Chondrocyte (in vitro differentiated cells): ENCODE results near the gene SLC25A12. TPM values are rescaled to one million over a fixed set of nuclear protein-coding genes. Genes with fewer than 3 reads are reported as not detected.

Experiments
- DNase-seq: peaks from one replicate; pipeline ENCODE4 v3.0.0; 2021; ENCODE audit warnings: mixed read lengths, low spot score
- H3K27ac Mint-ChIP-seq: one replicate; pipeline ENCODE4 v1.8.0; 2021; ENCODE audit warnings: mild to moderate bottlenecking, moderate library complexity, mixed read lengths; ENCODE audit not compliant: unreplicated experiment
- H3K27me3 Mint-ChIP-seq: 2 replicates; pipeline ENCODE4 v1.8.0; 2021; ENCODE audit warnings: low read depth, mixed read lengths
- H3K36me3 Mint-ChIP-seq: 2 replicates; pipeline ENCODE4 v1.8.0; 2021; ENCODE audit warnings: low read depth, mixed read lengths
- H3K4me1 Mint-ChIP-seq: 2 replicates; pipeline ENCODE4 v1.8.0; 2021; ENCODE audit warnings: low read depth, mild to moderate bottlenecking, mixed read lengths
- H3K4me3 Mint-ChIP-seq: one replicate; pipeline ENCODE4 v1.8.0; 2021; ENCODE audit warnings: mild to moderate bottlenecking, moderate library complexity, mixed read lengths; ENCODE audit not compliant: unreplicated experiment
- H3K9me3 Mint-ChIP-seq: 2 replicates; pipeline ENCODE4 v1.8.0; 2021; ENCODE audit warnings: low read depth, mixed read lengths
- CTCF ChIP-seq: fragments of 200-600 bp; sonication (generic); IDR thresholded peaks from 2 replicates; pipeline ENCODE4 v1.5.0; 2021; ENCODE audit warnings: antibody characterized with exemption, mild to moderate bottlenecking, moderate library complexity
- total RNA-seq: library from RNA; stranded (reverse); gene quantifications from 3 replicates; pipeline ENCODE4 v1.2.1, GENCODE V29; 2021

SLC25A12 gene
- total RNA-seq, 1 donor from 2014 or later, result 19.0 TPM

GRCh38 chr2:171924170-171924942 is 30.3 kb upstream of the SLC25A12 start:
- Mint-ChIP-seq H3K36me3 (peaks cover 1% of the 10 kb centered on the region), H3K9me3 (no peaks in the 10 kb centered on the region), H3K27me3 (no peaks in the 10 kb centered on the region), H3K27ac (peak overlapping the region; percentile 100), H3K4me1 (peaks cover 35% of the 10 kb centered on the region), H3K4me3 (peak overlapping the region; percentile 99)
- TF ChIP-seq CTCF, result no peak
- DNase-seq, result no peak

- DNase-seq, result no peak
- TF ChIP-seq CTCF, result peak; percentile 4
- Mint-ChIP-seq H3K4me1 (peaks cover 35% of the 10 kb centered on the region), H3K36me3 (peaks cover 1% of the 10 kb centered on the region), H3K9me3 (no peaks in the 10 kb centered on the region), H3K4me3 (peak overlapping the region; percentile 99), H3K27me3 (no peaks in the 10 kb centered on the region), H3K27ac (peak overlapping the region; percentile 100)
Observed at GRCh38 chr2:171923206-171923605, 29.2 kb upstream of the SLC25A12 start.

GRCh38 chr2:171922230-171923022 is 28.4 kb upstream of the SLC25A12 start, which contains the start of gene HAT1:
Gene HAT1, plus strand, starts transcription at chr2:171922461. Its CDS starts 40 bp downstream, at chr2:171922501.
- Mint-ChIP-seq H3K27me3 (no peaks in the 10 kb centered on the region), H3K4me3 (peak within 1 kb of the TSS; percentile 99), H3K36me3 (peaks cover 1% of the 10 kb centered on the region), H3K9me3 (no peaks in the 10 kb centered on the region), H3K27ac (peak within 1 kb of the TSS; percentile 100), H3K4me1 (peaks cover 35% of the 10 kb centered on the region)
- peak; percentile 99 for DNase-seq
- no peak for TF ChIP-seq CTCF

GRCh38 chr2:171921970-171922229 is 27.9 kb upstream of the SLC25A12 start:
- H3K27ac Mint-ChIP-seq, result peak overlapping the region; percentile 100
- H3K9me3 Mint-ChIP-seq, result no peaks in the 10 kb centered on the region
- no peak for TF ChIP-seq CTCF
- no peaks in the 10 kb centered on the region for H3K36me3 Mint-ChIP-seq
- DNase-seq, result no peak
- peaks cover 32% of the 10 kb centered on the region for H3K4me1 Mint-ChIP-seq
- no peaks in the 10 kb centered on the region for H3K27me3 Mint-ChIP-seq
- H3K4me3 Mint-ChIP-seq, result peak overlapping the region; percentile 99

GRCh38 chr2:171919453-171919852 is 25.4 kb upstream of the SLC25A12 start:
- no peak for TF ChIP-seq CTCF
- Mint-ChIP-seq H3K27me3 (no peaks in the 10 kb centered on the region), H3K36me3 (no peaks in the 10 kb centered on the region), H3K9me3 (no peaks in the 10 kb centered on the region), H3K27ac (no peak overlapping the region), H3K4me3 (no peak overlapping the region), H3K4me1 (peaks cover 18% of the 10 kb centered on the region)
- no peak for DNase-seq
